ENCODE measurements around the gene AJM1.
"Not testable (repeated sequence)": the region's sequence is repeated elsewhere in the genome, so short reads cannot be mapped to it uniquely, and the experiment has no call there.

AJM1 gene

DNA sequence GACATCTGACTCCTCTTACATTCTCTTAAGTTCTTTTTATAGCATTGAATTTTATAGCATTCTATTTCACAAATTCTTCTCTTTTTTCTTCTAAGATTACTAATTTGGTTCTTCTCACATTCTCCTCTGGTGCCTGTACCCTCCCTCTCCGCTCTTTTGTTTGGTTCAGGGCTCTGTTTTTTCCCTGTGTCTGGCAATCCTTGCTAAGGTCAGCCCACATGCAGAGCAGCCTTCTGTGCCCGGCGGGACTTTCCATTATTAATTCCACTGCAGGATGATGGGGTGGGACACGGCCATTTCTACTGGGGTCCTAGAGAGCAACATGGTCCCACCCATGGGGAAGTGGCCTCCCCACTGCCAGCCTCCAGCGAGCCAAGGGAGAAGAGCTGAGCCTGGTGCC lies 34.2 kb downstream of the AJM1 start:
- no peak for DNase-seq (ENCODE audit: low read depth in 2 of 2)

DNA sequence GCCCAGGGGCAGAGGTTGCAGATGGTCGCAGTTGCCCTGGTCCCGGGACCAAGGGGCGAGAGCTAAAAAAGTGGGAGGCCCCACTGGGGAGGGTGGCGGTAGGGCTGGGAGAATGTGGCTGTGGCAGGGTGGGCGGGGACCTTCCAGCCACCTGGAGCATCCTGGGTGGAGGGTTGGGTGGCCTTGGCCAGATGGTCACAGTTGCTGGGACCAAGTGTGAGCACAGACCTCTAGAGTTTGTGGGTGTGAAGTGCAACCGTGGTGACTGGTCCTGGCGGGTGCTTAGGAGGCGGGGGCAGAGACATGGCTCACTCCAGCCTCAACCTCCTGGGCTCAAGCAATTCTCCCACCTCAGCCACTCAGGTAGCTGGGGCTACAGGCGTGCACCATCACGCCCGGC lies 38.4 kb downstream of the AJM1 start:
- no peak for DNase-seq (ENCODE audit: low read depth in 2 of 2)

DNA sequence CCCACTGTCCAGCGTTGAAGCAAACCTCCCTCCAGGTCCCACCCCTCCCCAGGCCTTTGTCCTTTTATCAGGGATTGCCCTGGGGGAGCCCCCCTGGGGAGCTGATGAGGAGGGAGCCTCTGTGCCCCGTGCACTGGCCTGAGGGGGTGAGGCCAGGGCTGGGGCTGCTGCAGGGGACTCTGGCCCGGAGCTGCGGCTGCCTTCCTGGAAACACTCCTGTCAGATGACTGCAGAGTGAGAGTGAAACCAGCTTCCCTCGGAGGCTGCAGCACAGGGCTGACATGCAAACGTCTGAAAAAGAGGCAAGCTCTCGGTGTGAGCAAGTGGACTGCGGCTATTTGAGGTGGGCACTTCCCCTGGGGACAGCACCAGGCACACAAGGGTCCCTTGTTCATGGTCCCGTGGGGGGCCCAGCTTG lies 39.4 kb downstream of the AJM1 start:
- DNase-seq (ENCODE audit: low read depth in 2 of 2): peak; percentile 48 to 51

DNA sequence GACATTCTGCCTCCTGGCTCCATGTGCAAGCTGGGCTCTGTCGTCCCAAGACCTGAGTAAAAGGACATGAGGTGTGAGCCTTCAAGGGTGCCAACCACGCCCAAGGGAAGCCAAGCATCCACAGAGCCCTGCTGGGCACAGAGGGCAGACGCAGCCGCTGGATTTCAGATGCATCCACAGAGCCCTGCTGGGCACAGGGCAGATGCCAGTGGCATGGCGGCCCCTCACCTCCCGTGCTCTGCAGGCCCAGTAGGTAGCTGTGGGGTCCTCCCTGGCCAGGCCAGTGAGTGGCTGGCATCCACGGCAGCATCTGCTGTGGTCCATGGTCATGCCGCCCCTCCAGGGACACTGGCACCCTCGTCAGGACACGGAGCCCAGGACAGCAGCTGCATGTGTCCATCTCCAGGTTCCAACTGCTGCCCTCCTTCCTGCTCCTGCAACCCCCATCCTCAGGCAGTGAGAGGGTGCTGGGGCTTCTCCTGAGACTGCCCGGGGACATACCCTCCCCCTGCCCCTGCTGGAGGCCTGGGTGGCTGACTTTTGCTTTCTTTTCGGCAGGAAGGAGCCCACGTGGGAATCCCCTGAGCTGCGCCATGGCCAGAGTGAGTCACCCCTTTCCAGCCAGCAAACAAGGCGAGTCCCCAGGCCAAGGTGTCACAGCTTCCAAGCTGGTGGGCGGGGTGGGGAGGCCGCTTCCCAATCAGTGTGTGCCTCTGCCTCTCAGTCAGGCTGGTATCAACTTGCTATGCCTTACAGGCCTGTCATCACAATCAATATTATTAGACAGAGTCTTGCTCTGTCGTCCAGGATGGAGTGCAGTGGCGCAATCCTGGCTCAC lies 40.0 kb downstream of the AJM1 start:
- DNase-seq (ENCODE audit: low read depth in 2 of 2): peak; percentile 81 to 92

DNA sequence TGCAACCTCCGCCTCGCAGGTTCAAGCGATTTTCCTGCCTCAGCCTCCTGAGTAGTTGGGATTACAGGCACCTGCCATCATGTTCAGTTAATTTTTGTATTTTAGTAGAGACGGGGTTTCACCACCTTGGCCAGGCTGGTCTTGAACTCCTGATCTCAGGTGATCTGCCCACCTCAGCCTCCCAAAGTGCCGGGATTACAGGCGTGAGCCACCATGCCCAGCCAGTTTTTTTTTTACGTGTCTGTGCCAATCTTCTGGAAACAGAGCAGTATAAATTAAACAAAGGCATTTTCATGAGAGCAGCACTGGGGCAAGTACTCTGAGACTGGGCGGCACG lies 40.6 kb downstream of the AJM1 start:
- DNase-seq (ENCODE audit: low read depth in 2 of 2): not testable (repeated sequence)

DNA sequence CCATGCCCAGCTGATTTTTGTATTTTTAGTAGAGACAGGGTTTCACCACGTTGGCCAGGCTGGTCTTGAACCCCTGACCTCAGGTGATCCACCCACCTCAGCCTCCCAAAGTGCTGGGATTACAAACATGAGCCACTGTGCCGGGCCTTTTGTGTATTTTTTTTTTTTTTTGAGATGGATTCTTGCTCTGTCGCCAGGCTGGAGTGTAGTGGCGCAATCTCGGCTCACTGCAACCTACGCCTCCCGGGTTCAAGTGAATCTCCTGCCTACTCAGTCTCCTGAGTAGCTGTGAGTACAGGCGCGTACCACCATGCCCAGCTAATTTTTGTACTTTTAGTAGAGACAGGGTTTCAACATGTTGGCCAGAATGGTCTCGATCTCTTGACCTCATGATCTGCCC lies 41.4 kb downstream of the AJM1 start:
- not testable (repeated sequence) for DNase-seq (ENCODE audit: low read depth in 2 of 2)

DNA sequence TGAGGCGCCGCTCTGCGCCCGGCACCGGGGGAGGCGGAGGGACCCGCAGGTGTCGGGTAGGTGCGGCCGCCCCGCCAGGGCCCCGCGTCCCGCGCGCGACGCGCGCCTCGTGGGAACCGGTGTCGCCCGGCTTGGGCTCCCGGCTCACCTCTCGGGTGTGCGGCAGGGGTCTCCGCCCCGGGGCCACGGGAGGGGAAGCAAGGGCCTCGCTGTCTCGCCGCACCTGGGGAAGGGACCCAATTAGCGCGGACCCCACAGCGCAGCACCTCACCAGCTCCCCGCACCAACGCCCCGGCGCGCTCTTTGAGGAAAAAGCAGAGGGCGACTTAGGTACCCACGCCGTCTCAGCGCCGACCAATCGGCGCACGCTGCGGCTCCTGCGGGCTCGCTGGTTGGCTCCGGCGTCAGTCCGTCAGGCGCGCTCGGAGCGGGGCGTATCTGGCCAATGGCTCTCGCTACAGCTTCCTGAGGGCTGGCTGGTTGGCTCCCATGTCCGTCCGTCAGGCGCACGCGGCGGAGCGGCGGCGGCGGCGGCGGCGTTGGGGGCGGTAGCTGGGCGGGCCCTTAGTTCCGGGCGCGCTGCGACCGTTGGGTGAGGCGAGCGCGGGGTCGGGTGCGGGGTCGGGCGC lies 43.8 kb downstream of the AJM1 start, which contains the start of gene TRAF2:
TRAF2 (plus strand) TSS at position 567 of the 629 bp plus-strand sequence. CDS start 12,225 bp downstream, outside the sequence.
- peak; percentile 97 for DNase-seq (ENCODE audit: low read depth in 2 of 2)

DNA sequence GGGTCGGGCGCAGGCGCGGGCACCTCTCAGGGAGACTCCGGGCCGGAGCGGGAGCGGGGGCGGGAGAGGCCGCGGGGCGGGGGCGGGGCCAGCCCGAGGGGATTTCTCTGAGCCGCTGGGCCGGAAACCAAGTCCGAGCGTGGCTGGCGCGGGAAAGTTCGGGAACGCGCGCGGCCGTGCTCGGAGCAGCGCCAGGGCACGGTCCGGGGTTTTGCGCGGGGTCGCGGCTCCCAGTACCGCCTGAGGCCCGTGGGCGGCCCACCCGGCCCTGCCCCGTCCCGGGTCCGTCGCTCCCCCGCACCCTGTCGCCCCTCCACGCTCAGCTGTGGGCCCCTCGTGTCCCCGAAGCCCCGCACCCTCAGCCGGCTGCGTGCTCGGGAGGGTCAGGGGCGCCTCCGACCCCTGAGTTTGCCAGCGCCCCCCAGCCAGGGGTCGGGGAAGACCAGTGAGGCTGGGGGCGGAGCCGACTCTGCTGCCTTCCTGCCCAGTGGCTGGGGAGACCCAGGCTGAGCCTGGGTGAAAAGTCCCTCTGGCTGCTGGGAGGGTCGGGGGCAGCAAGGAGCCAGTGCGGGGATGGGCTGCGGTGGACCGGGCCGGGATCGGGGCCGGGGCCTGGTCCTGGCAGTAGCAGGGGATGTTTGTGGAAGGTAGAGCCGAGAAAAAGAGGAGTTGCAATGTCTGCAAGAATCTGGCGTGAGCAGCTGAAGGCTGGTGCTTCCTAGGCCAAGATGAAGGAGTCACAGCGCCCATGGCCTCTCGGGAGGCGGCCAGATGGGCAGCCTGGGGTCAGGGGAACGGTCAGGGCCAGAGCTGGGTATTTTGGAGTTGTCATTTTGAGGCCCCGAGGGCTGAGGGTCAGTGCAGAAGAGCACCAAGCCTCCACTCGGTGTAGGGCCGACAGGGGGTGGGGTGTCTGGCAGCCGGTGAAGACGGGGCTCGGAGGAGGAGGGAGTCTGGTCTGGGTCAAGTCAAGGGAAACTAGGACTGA lies 44.6 kb downstream of the AJM1 start:
- DNase-seq (ENCODE audit: low read depth in 2 of 2): peak; percentile 30 to 32

DNA sequence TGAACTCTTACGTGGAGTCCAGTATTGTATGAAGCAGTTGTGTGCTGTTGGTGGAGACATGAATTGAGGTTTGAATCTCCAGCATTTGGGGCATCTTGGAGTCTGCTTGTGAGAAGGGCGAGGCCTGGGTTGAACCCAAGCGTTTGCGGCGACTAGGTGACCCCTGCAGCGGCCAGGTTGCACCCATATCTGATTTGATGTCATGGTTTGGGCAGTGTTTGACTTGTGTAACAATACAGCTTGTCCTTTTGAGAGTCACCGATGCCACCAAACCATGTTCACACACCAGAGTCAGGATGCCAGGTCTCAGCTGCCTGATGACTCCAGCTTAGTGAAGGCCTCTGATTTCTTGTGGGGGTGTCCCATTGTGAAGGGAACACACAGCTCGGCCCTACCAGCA lies 46.2 kb downstream of the AJM1 start:
- DNase-seq (ENCODE audit: low read depth in 2 of 2): no peak

DNA sequence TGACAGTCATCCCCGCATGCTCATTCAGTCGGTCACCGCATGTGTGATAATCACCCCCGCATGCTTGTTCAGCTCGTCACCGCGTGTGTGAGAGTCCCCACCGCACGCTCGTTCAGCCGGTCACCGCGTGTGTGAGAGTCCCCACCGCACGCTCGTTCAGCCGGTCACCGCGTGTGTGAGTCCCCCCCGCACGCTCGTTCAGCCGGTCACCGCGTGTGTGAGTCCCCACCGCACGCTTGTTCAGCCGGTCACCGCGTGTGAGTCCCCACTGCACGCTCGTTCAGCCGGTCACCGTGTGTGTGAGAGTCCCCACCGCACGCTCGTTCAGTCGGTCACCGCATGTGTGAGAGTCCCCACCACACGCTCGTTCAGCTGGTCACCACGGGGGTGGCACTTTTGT lies 47.6 kb downstream of the AJM1 start:
- DNase-seq (ENCODE audit: low read depth in 2 of 2): no peak

DNA sequence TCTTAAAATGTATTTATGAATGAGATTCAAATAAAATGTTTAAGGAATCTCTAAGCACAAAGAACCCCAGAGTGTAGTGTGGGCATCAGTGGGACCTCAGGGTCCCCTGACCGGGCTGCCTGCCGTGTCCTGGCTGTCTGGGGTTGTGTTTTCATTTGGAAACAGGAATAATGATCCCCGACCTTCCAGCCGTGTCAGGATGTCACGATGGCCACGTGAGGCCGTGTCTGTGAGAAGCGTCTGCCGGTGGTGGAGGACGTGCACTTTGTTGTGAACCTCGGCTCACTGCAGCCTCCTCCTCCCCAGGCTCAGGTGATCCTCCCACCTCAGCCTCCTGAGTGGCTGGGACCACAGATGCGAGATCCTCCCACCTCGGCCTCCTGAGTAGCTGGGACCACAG lies 48.4 kb downstream of the AJM1 start:
- DNase-seq (ENCODE audit: low read depth in 2 of 2): no peak
